HG03097 (cell line): ENCODE measurements around the gene GAR1.
"Not testable (repeated sequence)": the region's sequence is repeated elsewhere in the genome, so short reads cannot be mapped to it uniquely, and the experiment has no call there.

ENCODE experiments used
- ATAC-seq: cut with Tn5 transposase; IDR thresholded peaks from one replicate; pipeline ENCODE4 v1.9.1; 2021; ENCODE audit not compliant: unreplicated experiment, low FRiP score

The GAR1 gene

GRCh38 chr4:109836985-109837384 is 21.4 kb downstream of the GAR1 start:
- no peak for ATAC-seq

DNA sequence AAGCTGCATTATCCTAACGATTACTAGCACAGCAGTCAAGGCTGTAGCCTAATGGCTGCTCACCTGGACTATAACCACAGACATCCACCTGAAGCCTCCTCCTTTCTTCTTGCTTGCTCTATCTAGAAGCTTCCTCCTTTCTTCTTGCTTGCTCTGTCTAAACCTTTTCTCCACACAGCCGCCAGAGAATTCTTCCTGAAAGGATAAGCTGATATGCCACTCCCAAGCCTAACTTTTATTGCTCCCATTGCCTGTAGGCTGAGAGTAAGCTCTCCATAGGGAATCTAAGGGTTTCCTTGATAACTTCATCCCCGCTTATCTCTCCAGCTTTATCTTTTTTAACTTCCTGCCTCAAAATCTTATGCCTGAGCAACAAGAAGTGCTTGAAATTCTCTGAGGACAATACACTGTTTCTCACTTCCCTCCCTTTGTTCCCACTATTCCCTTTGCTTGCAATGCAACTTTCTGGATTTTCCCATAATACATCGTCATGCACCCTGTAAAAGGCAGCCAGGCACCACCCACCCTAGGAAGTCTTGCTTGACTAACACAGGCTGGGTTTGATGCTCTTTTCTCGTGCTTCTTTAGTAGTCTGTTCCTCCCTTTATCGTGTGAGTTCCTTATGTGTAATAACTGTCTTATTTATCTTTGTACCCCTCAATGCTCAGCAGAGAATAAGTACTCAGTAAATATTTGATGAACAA is 31.0 kb downstream of the GAR1 start:
- no peak for ATAC-seq

- ATAC-seq = no peak
These were observed 32.4 kb downstream of the GAR1 start, which contains the start of gene LRIT3 for GRCh38 chr4:109847896-109848442. Gene LRIT3 (plus strand): TSS chr4:109848107. CDS start chr4:109848202, 95 bp downstream.

DNA sequence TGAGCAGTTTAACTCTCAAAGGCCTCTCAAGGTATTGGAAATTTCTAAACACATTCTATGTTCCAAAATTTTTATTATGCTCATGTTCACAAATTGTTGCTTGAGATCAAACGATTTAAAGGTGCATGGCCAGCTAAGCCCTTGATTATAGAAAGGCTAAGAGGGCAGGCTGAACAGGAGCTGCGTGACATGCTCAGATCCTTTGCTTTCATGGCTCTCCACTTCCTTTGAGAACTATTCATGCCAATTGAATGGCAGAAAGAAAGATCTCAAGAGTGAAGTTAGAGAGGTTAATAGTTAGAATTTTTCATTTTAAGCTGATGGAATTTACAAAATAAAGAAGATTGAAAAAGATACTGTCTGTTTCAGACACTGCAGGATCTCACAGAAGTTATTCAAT is 32.9 kb downstream of the GAR1 start:
- ATAC-seq = no peak

GRCh38 chr4:109850601-109851000 is 35.0 kb downstream of the GAR1 start:
- no peak for ATAC-seq

GRCh38 chr4:109859426-109860300 is 44.1 kb downstream of the GAR1 start:
- ATAC-seq = not testable (repeated sequence)

- ATAC-seq = no peak
These were observed 45.7 kb downstream of the GAR1 start for GRCh38 chr4:109861271-109861670.

DNA sequence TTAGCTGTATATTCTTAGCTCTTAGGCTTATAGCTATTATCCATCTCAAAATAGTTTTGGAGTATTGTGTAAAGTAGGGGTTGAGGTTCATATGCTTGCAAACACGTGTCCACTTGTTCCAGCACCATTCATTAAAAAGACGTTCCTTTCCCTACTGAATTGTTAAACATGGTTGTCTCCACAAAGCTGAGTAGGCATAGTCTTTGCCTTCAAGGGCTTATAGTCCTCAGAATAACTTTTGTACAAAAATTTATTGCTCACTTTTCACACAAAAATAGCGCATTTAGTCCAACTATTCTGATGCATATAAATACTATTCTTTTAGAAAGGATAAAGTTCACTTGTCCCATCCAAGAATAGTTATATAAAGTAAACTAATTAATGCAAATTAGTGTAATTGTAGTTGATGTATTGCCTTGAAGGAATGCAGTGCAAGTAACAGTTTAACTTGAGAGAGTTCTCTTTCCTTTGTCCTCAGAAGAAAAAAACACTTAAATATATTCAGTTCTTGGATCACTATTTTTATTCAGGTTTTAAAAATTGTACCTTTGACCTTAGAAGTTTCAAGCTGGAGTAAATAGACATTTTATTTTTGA is 46.5 kb downstream of the GAR1 start:
- ATAC-seq = no peak

GRCh38 chr4:109864134-109864533 is 48.6 kb downstream of the GAR1 start:
- no peak for ATAC-seq

GRCh38 chr4:109870061-109870460 is 54.5 kb downstream of the GAR1 start:
- no peak for ATAC-seq

DNA sequence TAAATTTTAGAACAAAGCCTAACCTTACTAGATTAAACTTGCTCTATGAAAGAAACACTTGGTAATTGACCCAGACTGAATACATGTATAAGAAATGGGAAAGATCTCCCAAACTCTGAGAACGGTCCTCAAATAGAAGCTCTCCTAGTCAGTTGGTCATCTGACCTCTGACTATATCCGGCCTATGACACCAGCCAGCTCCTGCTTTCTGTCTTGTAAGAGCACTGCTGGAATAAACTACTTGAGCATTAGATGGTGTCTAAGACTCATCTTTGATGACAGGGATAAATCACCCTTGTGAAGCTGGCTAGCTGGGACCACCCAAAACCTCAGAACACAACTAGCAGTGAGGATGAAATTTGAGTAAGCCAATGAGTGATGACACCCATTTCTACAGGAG is 56.5 kb downstream of the GAR1 start:
- no peak for ATAC-seq

- no peak for ATAC-seq
These were observed 57.5 kb downstream of the GAR1 start for GRCh38 chr4:109872950-109873656.

GRCh38 chr4:109873791-109874514 is 58.4 kb downstream of the GAR1 start:
- no peak for ATAC-seq
